Activated CD8-positive, alpha-beta T cell treated with anti-CD3 and anti-CD28 coated beads for 36 hours (primary cell): Measurements from ENCODE around the gene PTH1R. TPM values are rescaled to one million over a fixed set of nuclear protein-coding genes. Genes with fewer than 3 reads are reported as not detected.

Experiments
- ATAC-seq: fragments of 200-7000 bp; cut with Tn5 transposase; one replicate; pipeline ENCODE4 v1.10.0; 2021; ENCODE audit warnings: mild to moderate bottlenecking, moderate library complexity
- CTCF ChIA-PET: fragments of 350-600 bp; sonication (Branson Sonifier 250); formaldehyde crosslinking; loops from one replicate; lab custom pipeline; 2021; ENCODE audit warnings: antibody characterized with exemption; lab: Charles Lee
- POLR2A ChIA-PET: fragments of 350-600 bp; sonication (Branson Sonifier 250); formaldehyde crosslinking; loops from one replicate; lab custom pipeline; 2021; ENCODE audit warnings: antibody characterized with exemption; lab: Charles Lee
- DNase-seq: peaks from one replicate; pipeline ENCODE4 v3.0.0-alpha.2; 2020
- H3K27ac Mint-ChIP-seq: one replicate; pipeline ENCODE4 v1.8.0; 2021; ENCODE audit warnings: mild to moderate bottlenecking, mixed read lengths
- H3K27me3 Mint-ChIP-seq: one replicate; pipeline ENCODE4 v1.8.0; 2021; ENCODE audit warnings: mixed read lengths
- H3K36me3 Mint-ChIP-seq: one replicate; pipeline ENCODE4 v1.8.0; 2021; ENCODE audit warnings: low read depth, mixed read lengths
- H3K4me1 Mint-ChIP-seq: one replicate; pipeline ENCODE4 v1.8.0; 2021; ENCODE audit warnings: low read depth, mixed read lengths
- H3K4me3 Mint-ChIP-seq: one replicate; pipeline ENCODE4 v1.8.0; 2021; ENCODE audit warnings: mild to moderate bottlenecking, moderate library complexity, mixed read lengths
- H3K9me3 Mint-ChIP-seq: one replicate; pipeline ENCODE4 v1.8.0; 2021; ENCODE audit warnings: mixed read lengths
- CTCF ChIP-seq: fragments of 200-600 bp; IDR thresholded peaks from one replicate; pipeline ENCODE4 v1.8.0; 2022; ENCODE audit warnings: antibody characterized with exemption, mild to moderate bottlenecking
- intact Hi-C: fragments of 100-400 bp; cut with micrococcal nuclease; formaldehyde crosslinking; loops from one replicate; pipeline ENCODE4 v1.10.0; 2022
- total RNA-seq, 2 experiments: library from RNA; stranded (reverse); gene quantifications; one replicate each; pipeline ENCODE4 v1.2.3, GENCODE V29; 2021

PTH1R gene
- total RNA-seq, 2 experiments from 2014 or later, result not detected

GRCh38 chr3:46906471-46907058 is 29.0 kb downstream of the PTH1R start:
- no peak for TF ChIP-seq CTCF
- POLR2A ChIA-PET, result no interaction called here

GRCh38 chr3:46907271-46907670 is 29.8 kb downstream of the PTH1R start:
- H3K9me3 Mint-ChIP-seq, result no peaks in the 10 kb centered on the region
- intact Hi-C loops, result no loop called here
- no peak for TF ChIP-seq CTCF

More at GRCh38 chr3:46906471-46907058, 29.0 kb downstream of the PTH1R start:
- H3K36me3 Mint-ChIP-seq, result no peaks in the 10 kb centered on the region
- no peak overlapping the region for H3K4me3 Mint-ChIP-seq
- ATAC-seq, result no peak
- CTCF ChIA-PET, result interaction anchor here (1.6 kb wide), 1 partner anchor 11 kb away, joined by 5 read pairs; no protein-coding TSS in a partner anchor
- H3K27ac Mint-ChIP-seq, result no peak overlapping the region
- no peaks in the 10 kb centered on the region for H3K27me3 Mint-ChIP-seq
- no peaks in the 10 kb centered on the region for H3K9me3 Mint-ChIP-seq
- H3K4me1 Mint-ChIP-seq, result peaks cover 6% of the 10 kb centered on the region
- intact Hi-C loops, result no loop called here
- DNase-seq, result no peak

GRCh38 chr3:46907960-46908293 is 30.4 kb downstream of the PTH1R start:
- ATAC-seq, result no peak
- CTCF ChIA-PET, result no interaction called here

More at GRCh38 chr3:46907271-46907670, 29.8 kb downstream of the PTH1R start:
- Mint-ChIP-seq H3K27me3 (no peaks in the 10 kb centered on the region), H3K4me3 (no peak overlapping the region), H3K36me3 (peaks cover under 1% of the 10 kb centered on the region), H3K27ac (no peak overlapping the region), H3K4me1 (peaks cover 6% of the 10 kb centered on the region)
- POLR2A ChIA-PET, result no interaction called here
- ATAC-seq (no peak), DNase-seq (no peak)
- CTCF ChIA-PET, result no interaction called here

GRCh38 chr3:46908294-46908985 is 30.9 kb downstream of the PTH1R start:
- Mint-ChIP-seq H3K36me3 (peaks cover 2% of the 10 kb centered on the region), H3K4me1 (peaks cover 8% of the 10 kb centered on the region), H3K27me3 (no peaks in the 10 kb centered on the region), H3K27ac (no peak overlapping the region), H3K4me3 (no peak overlapping the region), H3K9me3 (no peaks in the 10 kb centered on the region)
- no peak for ATAC-seq
- TF ChIP-seq CTCF, result no peak
- no peak for DNase-seq
- intact Hi-C loops, result loop anchor here (2.0 kb wide), 1 partner anchor 42 kb away; no protein-coding TSS in a partner anchor
- ChIA-PET CTCF (interaction anchor here (1.4 to 1.8 kb wide), 10 partner anchors 8 to 420 kb away, joined by 3 to 11 read pairs (median 5); partner anchors contain the start of genes PRSS50 and TMIE), POLR2A (interaction anchor here (0.7 to 2.3 kb wide), 2 partner anchors 12 to 34 kb away, joined by 3 to 6 read pairs; no protein-coding TSS in a partner anchor)

More at GRCh38 chr3:46907960-46908293, 30.4 kb downstream of the PTH1R start:
- DNase-seq, result no peak
- POLR2A ChIA-PET, result interaction anchor here (2.3 kb wide), 1 partner anchor 34 kb away, joined by 6 read pairs; no protein-coding TSS in a partner anchor
- TF ChIP-seq CTCF, result no peak
- no peaks in the 10 kb centered on the region for H3K9me3 Mint-ChIP-seq
- peaks cover 6% of the 10 kb centered on the region for H3K4me1 Mint-ChIP-seq
- no peak overlapping the region for H3K4me3 Mint-ChIP-seq
- no peaks in the 10 kb centered on the region for H3K27me3 Mint-ChIP-seq
- H3K27ac Mint-ChIP-seq, result no peak overlapping the region
- intact Hi-C loops, result loop anchor here (2.0 kb wide), 1 partner anchor 41 kb away; no protein-coding TSS in a partner anchor
- peaks cover 2% of the 10 kb centered on the region for H3K36me3 Mint-ChIP-seq
